GM18870 (cell line): Measurements from ENCODE around the gene NUP107.

Source experiments
- ATAC-seq: cut with Tn5 transposase; IDR thresholded peaks from one replicate; pipeline ENCODE4 v1.9.1; 2021; ENCODE audit warnings: moderate library complexity; ENCODE audit not compliant: unreplicated experiment

The NUP107 gene

DNA sequence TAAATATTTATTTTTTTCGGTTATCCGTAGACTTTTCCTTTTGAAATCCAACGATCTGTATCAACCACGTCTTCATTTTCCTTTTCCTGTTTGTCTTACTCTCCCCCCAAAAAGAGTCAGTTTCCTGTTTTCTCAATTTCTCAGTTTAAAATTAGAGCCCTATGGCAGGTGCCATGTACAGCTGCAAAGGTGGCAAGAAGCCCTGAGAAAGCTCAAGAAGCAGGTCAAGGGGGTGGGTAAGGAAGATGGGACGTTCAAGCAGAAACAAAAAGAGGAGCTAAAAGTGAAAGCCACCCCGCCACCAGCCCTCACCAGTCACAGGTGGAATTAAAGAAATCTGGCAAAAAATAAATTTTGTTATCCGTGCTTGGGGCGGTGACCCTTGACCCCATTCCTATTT, 85.9 kb downstream of the NUP107 start:
- no peak for ATAC-seq

DNA sequence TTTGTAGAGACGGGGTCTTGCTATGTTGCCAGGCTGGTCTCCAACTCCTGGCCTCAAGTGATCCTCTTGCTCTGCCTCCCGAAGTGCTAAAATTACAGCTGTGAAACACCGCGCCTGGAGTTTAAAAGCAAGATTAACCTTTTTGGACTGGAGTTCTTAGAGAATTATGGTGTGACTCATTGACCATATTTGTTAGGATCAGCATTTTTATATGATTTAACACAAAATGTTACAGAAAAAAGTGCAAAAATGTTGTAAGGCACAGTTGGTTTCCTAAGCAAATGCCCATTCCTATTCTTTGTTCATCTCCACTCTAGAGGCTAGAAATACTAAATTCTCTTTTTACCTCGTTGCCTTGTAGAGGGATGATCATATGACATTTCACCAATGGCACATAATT, 86.8 kb downstream of the NUP107 start:
- ATAC-seq = no peak

DNA sequence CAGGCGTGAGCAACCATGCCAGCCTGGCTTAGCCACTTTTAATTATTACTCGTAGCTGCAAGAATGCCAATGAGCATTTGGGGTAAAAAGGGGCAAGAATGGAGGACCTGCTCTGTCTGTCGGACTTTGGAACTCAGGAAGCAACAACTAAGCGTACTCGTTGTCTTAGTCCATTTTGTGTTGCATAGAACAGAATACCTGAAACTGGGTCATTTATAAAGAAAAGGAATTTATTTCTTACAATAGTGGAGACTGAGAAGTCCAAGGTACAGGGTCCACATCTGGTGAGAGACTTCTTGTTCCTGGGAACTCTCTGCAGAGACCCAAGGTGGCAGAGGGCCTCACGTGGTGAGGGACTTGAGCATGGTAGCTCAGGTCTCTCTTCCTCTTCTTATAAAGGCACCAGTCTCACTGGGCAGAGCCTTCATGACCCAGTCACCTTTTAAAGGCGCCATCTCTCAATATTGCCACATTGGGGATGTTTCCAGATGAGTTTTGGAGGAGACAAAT, 88.4 kb downstream of the NUP107 start:
- ATAC-seq = no peak

DNA sequence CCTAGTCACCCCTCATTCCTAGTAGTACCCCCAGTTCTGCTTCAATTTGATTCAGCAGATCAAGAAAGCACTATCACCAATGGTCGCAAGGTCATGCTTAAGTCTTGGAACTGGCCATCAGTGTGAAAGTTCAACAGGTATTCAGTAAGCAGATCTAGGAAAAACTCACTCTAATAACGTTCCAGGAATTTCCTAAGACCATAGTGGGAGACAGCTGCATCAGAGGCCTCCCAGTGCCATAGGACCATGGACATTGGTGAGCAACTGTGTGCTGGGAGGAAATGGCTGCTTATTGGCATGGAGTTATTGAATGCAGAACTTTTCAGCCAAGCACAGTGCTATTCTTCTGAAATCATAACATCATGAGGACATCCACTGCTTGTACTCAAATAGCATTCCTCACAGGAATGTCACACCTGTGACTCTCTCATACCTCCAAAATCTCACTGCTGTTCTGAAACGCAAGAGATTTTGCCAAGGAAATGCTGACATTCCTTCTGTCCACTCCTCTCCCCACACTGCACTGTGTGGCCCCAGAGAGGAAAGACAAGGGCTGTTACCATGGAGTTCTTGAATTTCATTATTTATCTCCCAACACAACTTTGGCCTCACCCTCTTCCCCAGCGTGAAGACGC, 90.3 kb downstream of the NUP107 start:
- ATAC-seq = no peak

DNA sequence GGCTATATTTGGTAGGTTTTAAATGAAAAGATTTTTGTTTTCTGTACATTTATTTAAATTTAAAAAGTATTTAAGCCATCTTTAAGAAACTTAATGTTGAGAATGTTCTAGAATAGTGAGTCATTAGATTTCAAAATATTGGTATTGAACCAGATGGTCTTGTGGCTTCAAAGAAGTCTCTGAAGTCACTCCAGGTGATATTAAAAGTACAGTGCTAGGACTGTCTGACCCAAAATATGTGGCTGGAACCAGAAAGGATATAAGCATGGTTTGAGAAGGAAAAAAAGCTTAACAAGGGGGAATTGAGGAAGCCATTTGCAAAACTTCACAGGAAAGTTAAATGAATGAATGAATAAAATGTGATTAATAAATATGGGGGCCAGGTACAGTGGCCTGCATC, 92.5 kb downstream of the NUP107 start:
- no peak for ATAC-seq

DNA sequence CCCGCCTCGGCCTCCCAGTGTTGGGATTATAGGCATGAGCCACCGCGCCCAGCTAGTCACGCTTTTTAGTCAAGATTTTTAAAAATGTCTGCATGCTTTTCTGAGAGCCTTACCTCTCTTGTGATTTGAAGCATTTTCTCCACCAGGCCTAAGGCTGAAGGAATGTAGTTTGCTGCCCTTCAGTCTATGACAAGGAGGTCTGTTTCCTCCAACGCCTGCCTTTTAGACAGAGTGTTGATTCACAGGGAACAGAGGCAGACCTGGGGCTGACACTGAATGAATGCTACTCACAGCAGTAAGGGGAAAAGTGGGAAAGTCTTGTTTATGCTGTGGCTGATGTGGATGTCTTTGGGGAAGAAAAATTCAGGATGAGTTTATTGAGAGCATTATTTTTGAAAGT, 94.0 kb downstream of the NUP107 start:
- ATAC-seq = no peak

DNA sequence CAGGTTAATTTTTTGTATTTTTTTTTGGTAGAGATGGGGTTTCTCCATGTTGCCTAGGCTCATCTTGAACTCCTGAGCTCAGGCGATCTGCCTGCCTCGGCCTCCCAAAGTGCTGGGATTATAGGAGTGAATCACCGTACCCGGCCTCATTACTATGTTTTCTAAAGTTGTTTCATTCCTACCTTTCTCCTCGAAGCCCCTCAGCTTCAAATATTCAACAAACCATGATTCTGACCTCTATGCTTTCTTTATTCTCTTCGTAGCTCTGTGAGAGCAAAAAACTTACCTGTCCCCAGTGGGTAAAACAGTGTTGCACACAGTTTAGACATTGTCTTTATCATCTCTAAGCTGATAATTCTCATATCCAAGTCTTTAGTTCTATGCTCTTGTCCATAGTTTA, 95.0 kb downstream of the NUP107 start:
- no peak for ATAC-seq

DNA sequence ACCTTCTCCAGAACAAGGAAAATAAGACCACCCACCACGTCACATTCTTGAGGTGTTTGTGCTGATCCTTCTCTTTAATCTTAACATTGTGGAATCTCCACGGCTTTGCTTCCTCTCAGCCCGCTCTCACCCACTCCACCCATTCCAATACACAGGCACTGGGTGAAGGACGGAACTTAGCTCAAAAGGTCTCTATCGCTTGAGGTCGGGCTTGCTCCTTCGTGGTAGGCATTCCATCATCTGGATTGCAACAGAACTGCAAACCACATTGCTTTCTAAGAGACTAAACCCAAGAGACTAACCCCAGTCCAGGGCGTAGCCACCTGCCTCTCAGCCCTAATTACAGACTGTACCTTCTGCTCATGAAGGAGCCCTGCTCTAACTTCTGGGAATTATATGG, 97.2 kb downstream of the NUP107 start:
- no peak for ATAC-seq

DNA sequence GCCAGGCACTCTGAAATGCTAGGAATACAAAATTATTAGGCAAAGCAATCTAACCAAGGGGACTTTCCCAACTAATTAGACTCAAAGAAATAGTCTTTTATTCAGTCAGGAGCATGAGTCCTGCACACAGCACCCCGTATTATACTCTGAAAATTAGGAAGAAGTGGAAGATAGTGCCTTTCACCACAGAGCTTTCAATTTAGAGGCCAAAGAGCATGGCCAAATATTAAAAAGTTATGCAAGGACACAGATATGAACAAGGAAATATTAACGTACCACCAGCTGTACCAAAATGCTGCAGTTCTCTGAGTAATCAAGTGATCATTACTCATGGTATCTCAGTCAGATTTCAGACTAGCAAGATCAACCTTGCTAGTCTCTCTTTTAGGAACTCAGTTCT, 98.6 kb downstream of the NUP107 start:
- no peak for ATAC-seq

DNA sequence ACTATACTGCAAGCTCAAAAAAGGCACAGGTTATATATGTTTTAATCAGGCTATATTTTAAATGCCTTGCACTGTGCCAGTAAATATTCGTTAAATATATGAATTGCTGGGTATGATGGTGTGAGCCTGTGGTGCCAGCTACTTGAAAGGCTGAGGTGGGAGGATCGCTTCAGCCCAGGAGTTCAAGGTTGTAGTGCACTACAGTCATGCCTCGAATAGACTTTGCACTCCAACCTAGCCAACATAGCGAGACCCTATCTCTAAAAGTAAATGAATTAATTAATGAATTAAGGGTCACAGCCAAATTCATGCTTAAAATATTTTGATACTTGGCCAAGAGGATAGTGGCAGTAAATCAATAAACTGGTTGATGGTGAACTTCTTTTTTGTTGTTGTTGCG, 99.0 kb downstream of the NUP107 start:
- ATAC-seq = no peak

DNA sequence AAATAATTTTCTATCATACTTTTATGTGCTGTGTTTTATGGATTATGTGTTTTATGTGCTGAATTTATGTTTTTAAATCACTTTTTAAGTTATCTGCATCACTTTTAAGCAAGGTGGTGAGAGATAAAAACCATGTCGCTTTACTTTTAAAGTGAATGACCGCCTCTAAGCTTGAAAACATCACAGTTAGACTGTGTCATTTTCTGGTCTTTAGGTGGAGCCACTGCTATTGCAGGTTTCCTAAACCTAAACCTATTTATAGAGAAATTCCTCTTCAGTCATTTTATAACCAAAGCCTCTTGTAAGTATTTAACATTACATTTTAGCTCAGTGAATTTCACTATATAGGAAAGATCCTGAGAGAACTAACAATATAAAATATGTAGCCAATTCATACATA, 100.2 kb downstream of the NUP107 start:
- peak; percentile 20 for ATAC-seq

DNA sequence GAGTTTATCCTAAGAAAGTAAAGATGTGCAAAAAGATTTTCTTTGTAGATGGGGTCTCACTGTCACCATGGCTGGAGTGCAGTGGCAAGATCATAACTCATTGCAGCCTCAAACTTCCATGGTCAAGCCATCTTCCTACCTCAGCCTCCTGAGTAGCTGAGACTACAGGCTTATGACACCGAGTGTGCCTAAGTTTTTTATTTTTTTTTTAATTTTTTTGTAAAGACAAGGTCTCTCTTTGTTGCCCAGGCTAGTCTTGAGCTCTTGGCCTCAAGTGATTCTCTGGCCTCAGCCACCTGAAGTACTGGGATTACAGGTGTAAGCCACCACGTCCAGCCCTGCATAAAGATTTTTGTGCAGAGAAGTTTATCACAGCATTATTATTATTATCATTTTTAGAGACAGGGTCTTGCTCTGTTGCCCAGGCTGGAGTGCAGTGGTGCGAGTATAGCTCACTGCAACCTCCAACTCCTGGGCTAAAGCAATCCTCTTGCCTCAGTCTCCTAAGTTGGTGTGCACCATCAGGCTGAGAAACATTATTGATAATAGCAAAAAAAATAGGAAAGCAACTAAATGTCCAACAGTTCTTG, 101.9 kb downstream of the NUP107 start:
- no peak for ATAC-seq

DNA sequence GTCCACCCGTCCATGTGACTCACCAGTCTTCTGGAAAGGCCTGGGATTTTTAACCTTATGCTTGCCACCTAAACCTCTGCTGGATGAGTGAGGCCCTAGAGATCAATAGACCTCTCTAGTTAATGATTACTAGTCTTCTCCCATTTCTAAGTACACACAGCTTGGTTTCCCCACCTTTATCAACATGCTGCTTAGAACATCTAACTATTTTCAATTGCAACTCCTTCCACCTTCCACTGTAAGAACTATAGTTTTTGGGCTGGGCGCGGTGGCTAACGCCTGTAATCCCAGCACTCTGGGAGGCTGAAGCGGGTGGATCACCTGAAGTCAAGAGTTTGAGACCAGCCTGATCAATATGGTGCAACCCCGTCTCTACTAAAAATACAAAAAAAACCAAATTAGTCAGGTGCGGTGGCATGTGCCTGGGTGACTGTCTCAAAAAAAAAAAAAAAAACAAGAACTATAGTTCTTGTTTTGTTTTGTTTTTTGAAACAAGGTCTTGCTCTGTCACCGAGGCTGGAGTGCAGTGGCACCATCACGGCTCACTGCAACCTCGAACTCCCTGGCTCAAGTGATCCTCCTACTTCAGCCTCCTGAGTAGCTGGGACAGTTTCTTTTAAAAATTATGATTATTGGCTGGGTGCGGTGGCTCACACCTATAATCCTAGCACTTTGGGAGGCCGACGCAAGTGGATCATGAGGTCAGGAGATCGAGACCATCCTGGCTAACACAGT, 102.5 kb downstream of the NUP107 start:
- ATAC-seq = no peak

DNA sequence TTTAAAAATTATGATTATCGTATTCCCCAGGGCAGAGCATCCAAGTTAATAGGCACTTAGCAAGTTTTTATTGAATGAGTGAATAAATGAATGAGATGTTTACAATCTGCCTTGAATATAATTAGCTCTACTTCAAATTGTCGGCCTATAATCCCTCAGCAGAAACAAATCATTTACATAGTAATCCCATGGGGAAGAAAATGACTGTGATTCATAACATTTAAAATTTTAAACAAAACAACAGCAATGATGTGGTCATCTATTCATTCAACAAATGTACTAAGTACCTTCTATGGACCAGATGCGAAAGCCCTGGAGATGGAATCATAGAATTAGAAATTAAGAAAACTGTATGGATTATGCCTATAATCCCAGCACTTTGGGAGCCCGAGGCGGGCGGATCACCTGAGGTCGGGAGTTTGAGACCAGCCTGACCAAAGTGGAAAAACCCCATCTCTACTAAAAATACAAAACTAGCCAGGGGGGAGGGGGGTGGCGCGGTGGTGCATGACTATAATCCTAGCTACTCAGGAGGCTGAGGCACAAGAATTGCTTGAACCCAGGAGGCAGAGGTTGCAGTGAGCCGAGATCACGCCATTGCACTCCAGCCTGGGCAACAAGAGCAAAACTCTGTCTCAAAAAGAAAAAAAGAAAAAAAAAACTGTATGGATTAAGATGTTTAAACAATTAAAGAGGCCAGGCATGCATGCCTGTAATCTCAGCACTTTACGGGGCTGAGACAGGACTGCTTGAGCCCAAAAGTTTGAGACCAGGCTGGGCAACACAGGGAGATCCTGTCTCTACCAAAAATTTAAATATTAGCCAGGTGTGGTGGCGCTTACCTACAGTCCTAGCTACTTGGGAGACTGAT, 103.5 kb downstream of the NUP107 start:
- no peak for ATAC-seq

DNA sequence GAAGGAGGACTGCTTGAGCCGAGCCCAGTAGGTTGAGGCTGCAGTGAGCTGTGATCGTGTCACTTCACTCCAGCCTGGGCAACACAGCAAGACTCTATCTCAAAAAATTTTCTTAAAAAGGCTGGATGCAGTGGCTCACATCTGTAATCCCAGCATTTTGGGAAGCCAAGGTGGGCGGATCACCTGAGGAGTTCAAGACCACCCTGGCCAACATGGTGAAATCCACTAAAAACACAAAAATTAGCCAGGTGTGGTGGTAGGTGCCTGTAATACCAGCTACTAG, 104.1 kb downstream of the NUP107 start:
- no peak for ATAC-seq

DNA sequence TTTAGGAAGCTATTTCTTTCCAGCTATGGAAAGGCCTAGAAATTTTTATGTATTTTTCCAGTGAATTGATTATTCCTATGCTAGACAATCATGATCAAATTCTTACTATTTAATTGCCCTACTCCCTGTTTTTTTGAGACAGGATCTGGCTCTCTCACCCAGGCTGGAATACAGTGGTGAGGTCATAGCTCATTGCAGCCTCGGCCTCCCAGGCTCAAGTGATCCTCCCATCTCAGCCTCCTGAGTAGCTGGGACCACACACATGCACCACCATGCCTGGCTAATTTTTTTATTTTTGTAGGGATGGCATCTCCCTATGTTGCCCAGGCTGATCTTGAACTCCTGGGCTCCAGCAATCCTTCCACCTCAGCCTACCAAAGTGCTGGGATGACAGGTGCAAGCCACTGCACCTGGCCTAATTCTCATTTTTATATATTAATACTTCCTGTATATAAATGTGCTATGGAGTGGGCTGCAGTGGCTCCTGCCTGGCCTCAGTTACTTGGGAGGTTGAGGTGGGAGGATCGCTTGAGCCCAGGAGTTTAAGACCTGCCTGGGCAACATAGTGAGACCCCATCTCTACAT, 105.2 kb downstream of the NUP107 start:
- ATAC-seq = no peak

DNA sequence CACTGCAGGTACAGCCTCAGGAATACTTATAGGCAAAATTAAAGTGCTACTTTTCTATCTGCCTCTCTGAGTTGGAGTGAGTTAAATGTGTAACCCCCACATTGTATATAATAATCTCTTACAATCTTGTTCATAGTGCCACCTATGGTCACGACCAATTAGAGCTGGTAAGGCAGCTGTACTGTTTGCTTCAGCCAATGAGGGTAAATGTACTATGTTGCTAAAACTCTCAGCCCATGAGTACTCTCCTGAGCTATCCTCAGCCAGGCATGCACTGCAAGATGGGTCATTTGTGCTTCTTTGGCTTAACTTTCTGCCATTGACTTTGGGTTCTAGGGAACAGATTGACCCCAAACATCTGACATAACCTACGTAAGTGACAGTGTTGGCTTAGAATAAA, 106.2 kb downstream of the NUP107 start:
- ATAC-seq = no peak

DNA sequence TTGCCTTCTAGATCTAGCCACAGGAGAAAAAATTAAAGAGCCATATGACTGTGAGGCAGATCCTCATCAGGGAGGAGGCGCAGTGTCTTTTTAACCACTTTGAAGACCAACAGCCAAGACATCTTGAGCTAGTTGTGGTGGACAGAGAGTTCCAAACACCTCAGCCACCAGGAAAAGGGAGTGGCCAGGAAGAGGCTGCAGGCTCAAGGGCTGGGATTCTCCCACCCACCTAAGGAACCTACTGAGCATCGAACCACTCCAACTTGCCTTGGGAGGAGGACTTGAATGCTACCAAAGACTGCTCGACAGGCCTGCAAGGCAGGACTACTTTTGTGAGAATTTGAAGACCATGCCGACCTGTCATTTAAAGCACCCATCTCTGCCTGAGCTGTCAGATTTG, 106.7 kb downstream of the NUP107 start:
- ATAC-seq = no peak

DNA sequence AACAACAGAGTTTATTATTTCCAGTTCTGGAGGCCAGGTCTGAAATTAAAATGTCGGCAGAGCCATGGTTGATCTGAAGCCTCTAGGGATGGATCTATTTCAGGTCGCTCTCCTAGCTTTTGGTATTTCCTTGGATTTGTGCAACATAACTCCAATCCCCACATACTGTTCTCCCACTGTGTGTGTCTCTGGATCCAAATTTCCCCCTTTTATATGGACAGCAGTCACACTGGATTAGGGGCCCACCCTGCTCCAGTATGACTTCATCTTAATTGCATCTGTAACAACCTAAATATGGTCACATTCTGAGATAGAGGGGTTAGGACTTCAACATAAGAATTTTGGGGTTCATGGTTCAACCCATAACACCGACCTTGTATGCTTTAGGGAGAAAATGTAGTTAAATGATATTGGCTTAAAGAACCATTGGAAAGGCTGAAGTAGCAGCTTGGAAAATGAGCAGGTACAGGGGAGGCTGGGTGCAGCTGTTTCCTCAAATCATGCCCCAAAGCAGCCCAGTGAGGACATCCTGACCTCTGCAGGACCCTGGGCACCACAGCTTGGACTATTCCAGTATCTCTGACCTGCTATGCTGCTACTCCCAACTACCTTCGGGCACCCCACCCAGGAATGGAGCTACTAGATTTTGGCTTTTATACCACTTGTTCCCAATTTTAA, 107.3 kb downstream of the NUP107 start:
- no peak for ATAC-seq

DNA sequence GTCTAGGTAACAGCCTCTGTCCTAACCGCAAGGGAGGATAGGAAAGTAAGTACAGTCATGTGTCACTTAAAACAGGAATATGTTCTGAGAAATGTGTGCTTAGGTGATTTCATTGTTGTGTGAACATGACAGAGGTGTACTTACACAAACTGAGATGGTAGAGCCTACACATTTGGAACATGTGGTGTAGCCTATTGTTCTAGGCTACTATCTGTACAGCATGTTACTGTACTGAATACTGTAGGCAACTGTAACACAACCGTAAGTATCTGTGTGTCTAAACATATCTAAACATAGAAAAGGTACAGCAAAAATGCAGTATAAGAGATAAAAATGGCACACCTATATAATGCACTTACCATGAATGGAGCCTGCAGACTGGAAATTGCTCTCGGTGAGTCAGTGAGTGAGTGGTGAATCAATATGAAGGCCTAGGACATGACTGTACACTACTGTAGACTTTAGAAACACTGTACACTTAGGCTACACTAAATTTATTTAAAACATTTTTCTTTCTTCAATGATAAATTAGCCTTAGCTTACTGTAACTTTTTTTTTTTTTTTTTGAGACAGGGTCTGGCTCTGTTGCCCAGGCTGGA, 108.0 kb downstream of the NUP107 start:
- ATAC-seq = no peak
